HG03460 (cell line): Measurements from ENCODE around the gene ECHDC3.
"Not testable (repeated sequence)": the region's sequence is repeated elsewhere in the genome, so short reads cannot be mapped to it uniquely, and the experiment has no call there.

ENCODE experiments used
- ATAC-seq: cut with Tn5 transposase; IDR thresholded peaks from one replicate; pipeline ENCODE4 v1.9.1; 2021; ENCODE audit not compliant: unreplicated experiment

ECHDC3 gene

GRCh38 chr10:11715815-11716494 lies 26.2 kb upstream of the ECHDC3 start:
- ATAC-seq = no peak

- no peak for ATAC-seq
Observed at GRCh38 chr10:11716686-11717085, 25.5 kb upstream of the ECHDC3 start.

GRCh38 chr10:11719496-11720259 lies 22.5 kb upstream of the ECHDC3 start:
- no peak for ATAC-seq

GRCh38 chr10:11720260-11720741 lies 21.9 kb upstream of the ECHDC3 start:
- ATAC-seq = no peak

- ATAC-seq = no peak
Observed at GRCh38 chr10:11721806-11722205, 20.4 kb upstream of the ECHDC3 start.

GRCh38 chr10:11723359-11723758 lies 18.8 kb upstream of the ECHDC3 start:
- no peak for ATAC-seq

GRCh38 chr10:11724938-11725776 lies 17.0 kb upstream of the ECHDC3 start:
- peak; percentile 79 for ATAC-seq

- ATAC-seq = no peak
Observed at GRCh38 chr10:11725912-11726311, 16.3 kb upstream of the ECHDC3 start.

- ATAC-seq = no peak
Observed at GRCh38 chr10:11727563-11727962, 14.6 kb upstream of the ECHDC3 start.

- no peak for ATAC-seq
Observed at GRCh38 chr10:11728353-11728752, 13.8 kb upstream of the ECHDC3 start.

- ATAC-seq = no peak
Observed at GRCh38 chr10:11729790-11730315, 12.3 kb upstream of the ECHDC3 start.

GRCh38 chr10:11730779-11731178 lies 11.4 kb upstream of the ECHDC3 start:
- no peak for ATAC-seq

- ATAC-seq = not testable (repeated sequence)
Observed at GRCh38 chr10:11736767-11737166, 5.4 kb upstream of the ECHDC3 start.

- not testable (repeated sequence) for ATAC-seq
Observed at GRCh38 chr10:11737258-11738032, 4.7 kb upstream of the ECHDC3 start.

GRCh38 chr10:11740907-11741306 lies 1.3 kb upstream of the ECHDC3 start:
- ATAC-seq = no peak

- no peak for ATAC-seq
Observed at GRCh38 chr10:11741608-11742007, 574 bp upstream of the ECHDC3 start.

GRCh38 chr10:11742779-11743298 lies 657 bp downstream of the ECHDC3 start:
- peak; percentile 21 for ATAC-seq

GRCh38 chr10:11743461-11744338 lies 1.5 kb downstream of the ECHDC3 start:
- ATAC-seq = no peak

GRCh38 chr10:11745045-11745444 lies 2.9 kb downstream of the ECHDC3 start:
- no peak for ATAC-seq
